H1 (cell line): ENCODE measurements around the gene RELN. TPM values are rescaled to one million over a fixed set of nuclear protein-coding genes. Genes with fewer than 3 reads are reported as not detected.

ENCODE experiments used
- CBX5 ChIP-seq: fragments of 300-800, 300-1000 bp; sonication (generic); IDR thresholded peaks from 2 replicates; pipeline ENCODE4 v1.7.1; 2016; ENCODE audit warnings: antibody characterized with exemption, low read length, low read depth
- PHF8 ChIP-seq: fragments of 200-600 bp; sonication (generic); conservative IDR thresholded peaks from 2 replicates; pipeline ENCODE4 v1.7.1; 2012; ENCODE audit warnings: low read depth, mild to moderate bottlenecking, inconsistent platforms, low read length, moderate library complexity
- POLR2AphosphoS5 ChIP-seq: IDR thresholded peaks from 2 replicates; pipeline ENCODE4 v1.6.1; 2011; ENCODE audit warnings: low read depth, low read length
- polyA plus RNA-seq, 7 experiments: library from polyadenylated mRNA; depleted of rRNA in 3 of 7; stranded (reverse) in 5 of 7; unstranded in 2 of 7; fragments of >200 nt in 5 of 7; fragments of 200-250 nt in 2 of 7; gene quantifications; 1 replicate in 5 of 7; 2 replicates in 1 of 7; 4 replicates in 1 of 7; pipeline versions ENCODE4 v1.2.1 to v1.2.3, GENCODE V29; 2011 to 2013; ENCODE audit warnings: missing spikeins in 2 of 7, mixed read lengths in 2 of 7
- total RNA-seq: library from RNA; stranded (reverse); fragmentation: NEBNext Ultra II Directional; extraction: Animal tissue kit (Norgen Biotek cat#: 25700); gene quantifications from 2 replicates; pipeline ENCODE4 v1.2.1, GENCODE V29; 2021

RELN gene
- total and polyA plus RNA-seq, 2 of the 8 experiments (the other 6 are each of a cell fraction or from before 2014, with no cell fraction given): 0.03 to 0.07 TPM

DNA sequence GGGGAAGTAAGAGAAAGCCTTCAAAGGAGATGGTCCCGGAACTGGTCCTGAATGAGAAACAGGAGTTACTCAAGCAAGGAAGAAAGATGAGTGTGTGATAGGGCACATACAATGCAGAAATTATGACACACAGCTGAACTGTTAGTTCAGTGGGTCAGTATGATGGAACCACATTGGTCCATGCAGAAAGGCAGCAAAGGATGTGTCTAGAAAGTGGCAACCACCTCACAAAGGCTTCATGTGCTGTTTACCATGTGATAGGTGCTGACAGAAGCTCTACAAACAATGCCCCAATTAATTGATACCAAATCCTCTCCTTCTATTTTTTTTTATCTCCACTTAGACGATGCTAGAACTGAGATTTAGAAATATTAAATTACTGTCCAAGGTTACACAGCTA lies 258.3 kb downstream of the RELN start (continued):
- no peak for TF ChIP-seq CBX5
- no peak for TF ChIP-seq PHF8
- TF ChIP-seq POLR2AphosphoS5: no peak
